DMS79 treated with DMSO at 0.1 percent for 48 hours (cell line): ENCODE measurements around the gene KIF21A.
"Not testable (repeated sequence)": the region's sequence is repeated elsewhere in the genome, so short reads cannot be mapped to it uniquely, and the experiment has no call there.

Experiments
- DNase-seq: peaks from one replicate; lab custom pipeline; 2025; lab: John Stamatoyannopoulos, UW

The KIF21A gene

DNA sequence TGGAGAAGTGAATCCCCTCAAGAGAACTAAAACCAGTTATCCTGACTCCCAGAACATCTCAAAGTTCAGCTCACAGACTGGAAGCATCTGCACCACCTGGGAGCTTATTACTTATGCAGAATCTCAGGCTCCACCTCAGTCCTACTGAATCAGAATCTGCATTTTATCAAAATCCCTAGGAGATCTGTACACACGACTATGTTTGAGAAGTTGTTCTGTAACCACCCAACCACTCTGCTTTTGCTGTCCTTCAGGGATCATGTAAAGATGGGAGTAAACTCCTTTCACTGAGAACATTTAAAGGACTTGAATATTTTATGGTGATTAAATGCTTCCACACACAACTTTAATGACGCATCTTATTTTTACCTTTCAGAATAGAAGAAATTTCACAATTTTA is 98.0 kb downstream of the KIF21A start:
- DNase-seq = no peak

DNA sequence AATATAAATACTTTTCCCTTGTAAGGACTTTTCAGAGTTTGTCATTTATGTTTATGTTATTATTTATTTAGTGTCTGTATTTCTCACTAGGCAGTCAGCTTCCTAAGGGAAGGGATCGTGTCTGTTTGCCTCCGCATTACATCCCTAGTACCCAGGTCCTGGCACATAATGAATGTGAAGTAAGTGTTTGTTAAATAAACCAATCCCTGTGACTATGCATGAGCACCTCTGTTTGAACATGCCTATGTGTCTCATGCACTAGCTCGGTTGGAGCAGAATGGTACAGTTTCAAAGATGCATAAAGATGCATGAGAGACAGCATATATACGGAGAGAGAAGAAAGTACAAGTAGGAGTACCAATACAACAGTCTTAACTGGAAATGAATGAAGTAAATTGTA is 99.3 kb downstream of the KIF21A start:
- DNase-seq = no peak

DNA sequence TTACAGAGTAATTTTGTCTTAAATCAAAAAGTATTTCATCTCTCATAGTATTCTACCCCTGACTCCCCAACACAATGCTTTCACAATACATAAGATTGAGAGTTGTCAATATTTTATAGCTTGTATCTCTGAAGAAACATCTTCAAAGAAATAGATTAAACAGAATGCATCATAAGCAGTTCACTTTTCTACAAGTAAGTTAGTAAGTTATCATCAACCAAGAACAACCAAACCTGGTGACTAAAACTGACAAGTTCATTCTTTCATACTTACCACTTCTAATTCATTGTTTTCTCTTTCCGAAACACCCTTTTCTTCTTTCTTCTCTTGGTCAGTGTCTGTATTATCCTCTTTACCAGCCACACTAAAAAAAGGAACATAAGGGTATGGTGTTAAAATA is 101.2 kb downstream of the KIF21A start:
- DNase-seq = no peak

DNA sequence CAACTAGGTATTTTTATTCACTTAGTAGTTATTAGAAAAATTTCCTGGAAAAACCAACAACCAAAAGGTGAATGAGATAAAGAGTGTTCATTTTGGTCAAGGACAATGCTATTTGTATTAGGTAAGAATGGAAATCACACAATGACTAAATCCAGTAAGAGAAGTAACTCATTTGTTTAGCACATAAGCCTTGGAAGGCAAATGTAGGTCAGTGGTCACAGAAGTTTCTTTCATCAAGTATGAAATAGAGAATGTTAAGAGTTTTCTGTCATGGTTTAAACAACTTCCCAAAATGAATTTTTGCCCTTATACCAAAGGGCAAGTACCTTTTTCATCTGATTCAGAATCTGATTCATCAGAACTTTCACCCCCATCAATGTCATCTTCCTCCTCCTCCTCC is 101.7 kb downstream of the KIF21A start:
- no peak for DNase-seq

DNA sequence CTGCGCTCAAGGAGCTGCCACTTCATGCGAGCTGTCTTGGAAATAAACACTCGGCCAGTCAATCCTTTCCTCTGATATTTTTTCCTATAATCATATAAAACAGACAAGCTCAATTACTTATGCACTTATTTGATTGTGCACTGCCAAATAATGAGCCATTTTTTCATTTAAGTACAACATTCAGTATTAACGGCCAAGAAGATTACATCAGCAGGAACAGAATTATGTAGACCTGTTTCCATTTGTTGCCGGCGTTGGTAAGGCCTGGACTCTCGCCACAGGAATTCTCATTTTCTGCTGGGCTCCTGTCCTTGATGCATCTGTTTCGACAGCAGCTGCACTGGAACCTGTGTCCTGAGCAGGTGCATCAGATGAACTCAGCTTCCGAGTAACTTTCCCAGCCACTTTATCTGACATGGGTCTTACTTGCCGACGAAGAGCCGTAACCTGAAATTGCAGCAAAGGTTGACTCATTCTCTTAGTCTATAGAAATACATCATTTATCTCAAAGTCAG is 110.2 kb downstream of the KIF21A start:
- DNase-seq = no peak

DNA sequence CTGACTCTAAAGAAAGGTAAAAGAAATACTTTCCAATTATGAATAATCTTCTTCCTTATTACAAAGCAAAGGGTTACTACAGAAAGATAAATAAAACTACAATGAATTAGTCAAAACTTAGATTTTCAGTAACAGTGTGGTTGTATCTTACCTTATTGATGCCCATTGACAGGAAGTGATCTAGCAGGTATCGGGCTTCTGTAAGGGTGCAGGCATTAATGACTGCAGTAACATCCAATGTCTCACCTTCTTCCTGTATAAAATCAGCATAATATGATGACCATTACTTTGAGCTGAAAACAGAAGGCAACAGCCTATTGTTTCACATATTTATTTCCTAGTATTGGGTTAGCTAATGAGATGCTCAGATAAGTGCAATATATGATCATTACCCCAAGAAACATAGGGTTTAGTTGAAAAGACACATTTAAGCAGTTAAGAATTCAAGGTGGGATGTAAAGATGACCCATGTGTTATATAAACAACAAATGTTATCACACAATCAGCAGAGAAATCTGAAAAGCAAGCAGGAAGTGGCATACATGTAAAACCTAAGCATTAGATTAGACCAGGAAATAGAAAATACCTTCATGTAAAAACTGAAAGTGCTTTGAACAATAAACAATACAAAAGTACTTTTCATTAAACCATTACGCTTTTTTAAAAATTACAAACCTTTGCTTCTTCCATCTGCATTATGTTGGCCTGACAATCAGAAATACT is 111.2 kb downstream of the KIF21A start:
- no peak for DNase-seq

DNA sequence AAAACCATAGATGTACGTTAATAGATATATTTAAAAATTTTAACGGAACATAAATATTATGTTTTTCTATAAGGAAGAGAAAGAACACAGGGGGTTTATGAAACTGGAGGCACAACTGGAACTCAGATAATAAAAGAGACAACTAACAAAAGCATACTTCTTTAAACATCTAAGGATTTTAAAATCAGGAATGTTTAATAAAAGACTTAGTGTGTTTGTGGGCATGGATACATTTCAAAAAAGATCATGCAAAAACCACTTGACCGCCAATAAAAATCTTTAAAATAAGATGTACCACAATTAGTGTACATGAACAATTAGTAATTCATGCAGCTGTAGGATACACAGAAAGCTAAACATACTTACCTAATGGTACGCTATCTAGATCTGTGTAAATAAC is 113.0 kb downstream of the KIF21A start:
- DNase-seq = no peak

DNA sequence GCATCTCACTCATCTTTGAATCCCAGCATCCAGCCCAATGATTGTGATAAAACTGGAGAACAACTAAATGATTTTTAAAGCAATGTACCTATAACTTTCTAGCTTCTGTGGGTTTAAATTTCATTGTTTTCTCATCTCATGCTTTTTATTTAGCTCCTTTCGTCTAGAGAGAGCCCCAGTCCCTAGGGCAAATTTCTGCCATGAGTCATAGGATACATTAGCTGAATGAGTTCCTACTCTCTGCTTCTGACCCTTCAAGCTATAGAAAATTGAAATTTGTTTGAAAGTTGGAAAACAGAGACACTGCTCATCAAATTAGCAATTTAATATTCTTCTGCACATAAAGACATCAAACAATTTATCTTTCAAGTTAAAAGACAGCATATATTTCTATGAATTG is 113.9 kb downstream of the KIF21A start:
- no peak for DNase-seq

- no peak for DNase-seq
These were observed 115.0 kb downstream of the KIF21A start for GRCh38 chr12:39327965-39328364.

GRCh38 chr12:39327510-39327909 is 115.4 kb downstream of the KIF21A start:
- no peak for DNase-seq

GRCh38 chr12:39319180-39319579 is 123.7 kb downstream of the KIF21A start:
- DNase-seq = no peak

GRCh38 chr12:39314547-39314946 is 128.4 kb downstream of the KIF21A start:
- DNase-seq = no peak

- no peak for DNase-seq
These were observed 133.4 kb downstream of the KIF21A start for GRCh38 chr12:39309516-39309915.

- no peak for DNase-seq
These were observed 141.5 kb downstream of the KIF21A start for GRCh38 chr12:39301422-39301821.

GRCh38 chr12:39300799-39301198 is 142.1 kb downstream of the KIF21A start:
- DNase-seq = no peak

DNA sequence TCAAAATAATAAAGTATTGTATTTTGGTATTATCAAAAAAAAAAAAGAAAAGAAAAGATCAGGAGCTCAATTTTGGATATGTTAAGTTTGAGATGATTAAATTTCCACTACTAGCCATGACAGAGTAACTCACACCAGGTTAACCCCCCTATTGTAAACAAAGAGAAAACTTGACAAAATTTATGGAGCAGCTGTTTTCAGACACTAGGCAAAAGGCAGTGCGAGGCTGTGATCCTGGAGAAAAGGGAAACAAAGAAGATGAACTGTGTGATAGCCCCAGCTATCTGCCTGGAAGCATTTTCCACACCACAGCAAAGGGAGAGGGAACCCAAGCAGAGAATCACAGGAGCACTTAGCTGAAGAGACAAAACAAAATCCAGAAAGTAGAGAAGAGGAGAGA is 145.0 kb downstream of the KIF21A start:
- DNase-seq = no peak

DNA sequence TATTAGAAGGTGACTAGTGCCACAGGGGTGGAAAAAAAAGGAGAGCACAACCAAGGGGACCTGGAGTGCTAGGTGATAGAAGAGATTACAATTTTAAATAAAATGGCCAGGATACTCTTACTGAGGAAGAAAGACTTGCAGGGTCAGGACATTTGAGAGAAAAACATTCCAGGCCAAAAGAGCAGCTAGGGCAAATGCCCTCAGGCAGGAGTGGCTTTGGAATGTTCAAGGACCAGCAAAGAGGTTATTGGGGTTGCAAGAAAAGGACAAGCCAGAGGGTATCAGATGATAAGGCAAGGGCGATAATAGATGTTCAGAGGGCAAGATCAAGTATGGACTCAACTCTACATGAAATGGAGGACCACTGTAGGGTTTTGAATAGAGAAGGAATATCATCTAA is 146.4 kb downstream of the KIF21A start:
- DNase-seq = no peak

DNA sequence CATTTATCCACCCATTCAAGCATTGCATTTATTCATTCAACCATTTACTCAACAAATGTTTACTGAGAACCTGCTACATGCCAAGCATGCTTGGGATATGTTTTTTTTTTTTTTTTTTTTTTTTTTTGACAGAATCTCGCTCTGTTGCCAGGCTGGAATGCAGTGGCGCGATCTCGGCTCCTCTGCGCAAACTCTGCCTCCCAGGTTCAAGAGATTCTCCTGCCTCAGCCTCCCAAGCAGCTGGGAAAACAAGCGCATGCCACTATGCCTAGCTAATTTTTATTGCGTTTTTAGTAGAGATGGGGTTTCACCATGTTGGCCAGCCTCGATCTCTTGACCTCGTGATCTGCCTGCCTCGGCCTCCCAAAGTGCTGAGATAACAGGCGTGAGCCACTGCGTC is 147.3 kb downstream of the KIF21A start:
- not testable (repeated sequence) for DNase-seq

- DNase-seq = no peak
These were observed 148.2 kb downstream of the KIF21A start for GRCh38 chr12:39294715-39295114.

DNA sequence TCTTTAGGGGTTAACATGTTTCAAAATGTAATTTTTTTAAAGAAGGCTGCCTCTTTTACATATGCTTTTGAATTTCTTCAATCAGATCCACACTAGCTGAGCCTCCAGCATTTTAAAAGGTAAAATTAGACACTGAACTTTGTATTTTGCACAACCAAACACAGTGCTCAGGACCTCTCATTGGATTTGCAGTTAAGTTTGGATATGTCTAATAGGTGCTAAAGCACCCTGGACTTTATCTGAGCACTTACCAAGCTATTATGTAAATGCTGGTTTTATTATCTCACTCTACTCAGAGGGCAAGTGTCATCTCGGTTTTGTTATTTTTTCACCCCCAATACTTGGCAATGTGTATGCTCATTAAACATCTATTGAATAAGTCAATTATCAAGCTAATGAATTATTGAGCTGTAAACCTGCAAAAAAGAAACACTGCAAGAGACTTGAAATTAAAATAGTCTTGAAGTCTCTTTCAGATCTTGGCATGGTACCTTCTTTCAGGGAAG is 150.7 kb downstream of the KIF21A start:
- DNase-seq = no peak

- no peak for DNase-seq
These were observed 155.1 kb downstream of the KIF21A start for GRCh38 chr12:39287817-39288216.

DNA sequence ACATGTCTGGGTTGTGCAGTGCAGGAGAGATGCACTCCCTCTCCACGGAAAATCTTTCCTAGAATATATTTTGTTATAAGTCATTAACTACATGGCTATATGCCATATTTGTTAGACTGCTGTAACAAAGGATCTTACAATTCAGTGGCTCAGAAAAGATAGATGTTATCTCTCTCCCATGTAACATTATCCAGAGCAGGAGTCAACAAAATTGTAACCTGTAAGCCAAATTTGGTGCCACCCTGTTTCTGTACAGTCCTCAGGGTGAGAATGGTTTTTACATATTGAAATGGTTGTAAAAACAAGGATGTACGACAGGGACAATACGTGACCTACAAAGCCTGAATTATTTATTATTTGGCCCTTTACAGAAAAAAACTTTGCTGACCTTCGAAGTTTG is 155.5 kb downstream of the KIF21A start:
- DNase-seq = no peak

DNA sequence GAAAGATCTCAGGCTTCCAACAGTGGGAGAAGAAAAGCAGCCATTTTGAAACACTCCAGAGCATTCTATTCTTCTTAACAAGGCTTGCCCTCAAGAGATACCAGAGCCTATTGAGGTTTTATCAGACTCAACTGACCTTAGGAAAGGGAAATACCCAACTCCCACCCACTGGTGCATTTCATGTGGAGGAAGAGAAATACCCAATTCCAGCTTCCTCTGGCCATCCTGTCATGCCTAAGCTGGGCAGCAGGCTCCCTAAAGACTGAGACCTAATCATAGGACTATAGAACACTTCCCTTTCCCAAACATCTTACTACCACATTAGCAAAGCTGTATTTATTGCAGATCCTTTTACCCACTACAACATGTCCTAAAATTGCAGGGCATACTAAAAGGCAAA is 164.5 kb downstream of the KIF21A start:
- no peak for DNase-seq

DNA sequence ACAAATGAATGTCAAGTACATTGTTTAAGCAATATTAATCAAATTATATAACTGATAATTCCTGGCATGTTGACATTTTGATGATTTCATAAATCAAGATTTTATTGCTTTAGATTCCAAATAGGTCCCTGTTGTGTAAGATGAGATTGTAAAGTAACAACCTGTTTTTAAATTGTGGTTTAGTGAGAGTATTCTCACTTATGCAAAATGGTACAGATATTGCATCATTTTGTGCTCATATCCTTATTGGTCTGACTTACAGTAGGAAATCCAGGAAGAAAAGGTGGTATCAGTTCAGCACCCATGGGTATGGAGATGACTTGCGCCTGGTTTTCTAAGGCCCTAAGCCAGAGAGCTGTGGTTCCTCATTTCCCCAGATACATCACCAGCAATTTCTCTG is 165.5 kb downstream of the KIF21A start:
- DNase-seq = no peak
